GM11168 (cell line): ENCODE measurements around the gene EIF2AK2.
"Not testable (repeated sequence)": the region's sequence is repeated elsewhere in the genome, so short reads cannot be mapped to it uniquely, and the experiment has no call there.

Experiments
- in situ Hi-C: fragments of 300-500 bp; cut with MboI; formaldehyde crosslinking; loops from one replicate; pipeline ENCODE4 v1.12.0; 2022; ENCODE audit warnings: low sequenced_read_pairs; ENCODE audit not compliant: unreplicated experiment

The EIF2AK2 gene

GRCh38 chr2:37156857-37157714 is at the start of gene EIF2AK2:
Gene EIF2AK2 (minus strand): TSS chr2:37156980. CDS start chr2:37147806, 9,174 bp downstream.
- in situ Hi-C loops, result no loop called here

DNA sequence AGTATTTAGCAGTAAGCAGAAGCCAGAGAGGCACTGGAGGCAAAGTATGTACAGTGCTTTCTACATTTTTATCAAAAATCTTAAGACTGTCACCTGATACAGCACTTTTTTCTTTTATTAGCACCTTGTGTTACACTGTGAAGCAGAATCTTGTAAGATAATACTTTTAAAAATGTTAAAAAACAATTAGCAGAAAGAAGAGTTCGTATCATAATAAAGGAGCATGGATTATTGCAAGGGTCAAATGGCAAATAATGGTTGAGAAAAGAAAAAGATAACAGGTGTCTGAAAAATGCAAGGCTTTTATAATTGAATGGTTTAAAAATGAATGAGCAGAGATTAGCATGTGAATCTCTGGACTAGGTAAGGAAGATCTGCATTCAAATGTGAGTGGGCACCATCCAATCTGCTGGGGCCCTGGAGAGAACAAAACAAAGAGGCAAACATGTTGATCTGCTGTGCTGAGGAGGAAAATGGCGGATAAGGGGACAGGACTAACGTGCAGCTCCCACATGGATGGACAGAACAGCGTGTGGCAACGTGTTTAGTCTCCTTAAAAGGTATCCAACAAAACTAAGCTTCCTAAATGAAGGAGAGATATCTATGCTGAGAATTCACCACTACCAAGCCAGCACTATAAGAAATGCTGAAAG is 49.0 kb upstream of the EIF2AK2 start:
- in situ Hi-C loops, result no loop called here

- in situ Hi-C loops, result not testable (repeated sequence)
Measured at GRCh38 chr2:37205071-37205661, 48.4 kb upstream of the EIF2AK2 start.

GRCh38 chr2:37203708-37204107 is 46.9 kb upstream of the EIF2AK2 start:
- in situ Hi-C loops, result no loop called here

DNA sequence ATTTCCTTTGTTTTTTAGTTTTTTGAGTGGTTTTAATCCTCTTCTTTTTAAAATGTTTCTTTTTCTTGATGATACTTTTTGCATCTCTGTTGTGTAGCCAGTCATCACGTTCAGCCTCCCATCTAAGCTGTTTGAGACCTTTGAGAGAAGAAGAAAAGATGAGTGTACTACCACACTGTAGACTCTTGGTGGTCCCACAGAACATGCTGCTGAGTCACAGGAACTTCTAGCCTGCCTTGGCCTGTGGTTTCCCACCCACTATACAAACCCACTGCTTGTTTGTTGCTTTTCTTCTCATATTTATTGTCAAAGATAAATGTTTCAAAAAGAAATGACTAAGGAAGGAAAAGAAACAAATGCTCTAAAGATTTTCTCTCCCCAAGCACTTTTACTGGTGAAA is 45.0 kb upstream of the EIF2AK2 start:
- in situ Hi-C loops, result no loop called here

DNA sequence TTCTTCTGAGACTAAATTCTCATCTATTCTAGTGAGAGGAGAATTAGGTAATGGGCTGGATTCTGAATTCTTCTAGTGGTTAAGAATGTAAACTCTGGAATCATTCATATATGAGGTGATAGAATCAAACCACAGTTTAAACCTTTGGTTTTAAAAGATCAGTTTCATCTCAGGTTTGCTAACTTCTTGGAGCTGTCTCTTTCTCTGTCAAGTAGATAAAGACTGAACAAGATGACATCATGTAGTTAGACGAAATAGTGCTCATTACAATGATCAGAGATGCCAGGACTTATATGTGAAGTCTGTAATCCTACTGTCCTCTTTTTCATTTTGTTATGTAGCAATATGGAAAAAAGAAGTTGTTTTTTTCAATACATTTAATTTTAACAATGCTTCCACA is 44.4 kb upstream of the EIF2AK2 start:
- in situ Hi-C loops, result no loop called here

DNA sequence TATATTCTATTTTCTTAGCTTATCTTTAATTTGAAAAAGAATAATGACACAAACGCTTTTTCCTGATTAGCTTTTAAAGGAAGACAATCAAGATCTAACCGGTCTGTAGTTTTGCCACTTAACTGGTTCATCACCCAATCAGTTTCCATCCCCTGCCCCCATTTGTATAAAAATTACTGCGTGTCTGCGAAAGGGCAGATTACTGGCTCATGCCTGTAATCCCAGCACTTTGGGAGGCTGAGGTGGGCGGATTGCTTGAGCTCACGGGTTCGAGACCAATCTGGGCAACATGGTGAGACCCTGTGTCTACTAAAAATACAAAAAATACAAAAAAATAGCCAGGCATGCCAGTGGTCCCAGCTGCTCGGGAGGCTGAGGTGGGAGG is 41.9 kb upstream of the EIF2AK2 start:
- in situ Hi-C loops, result no loop called here

DNA sequence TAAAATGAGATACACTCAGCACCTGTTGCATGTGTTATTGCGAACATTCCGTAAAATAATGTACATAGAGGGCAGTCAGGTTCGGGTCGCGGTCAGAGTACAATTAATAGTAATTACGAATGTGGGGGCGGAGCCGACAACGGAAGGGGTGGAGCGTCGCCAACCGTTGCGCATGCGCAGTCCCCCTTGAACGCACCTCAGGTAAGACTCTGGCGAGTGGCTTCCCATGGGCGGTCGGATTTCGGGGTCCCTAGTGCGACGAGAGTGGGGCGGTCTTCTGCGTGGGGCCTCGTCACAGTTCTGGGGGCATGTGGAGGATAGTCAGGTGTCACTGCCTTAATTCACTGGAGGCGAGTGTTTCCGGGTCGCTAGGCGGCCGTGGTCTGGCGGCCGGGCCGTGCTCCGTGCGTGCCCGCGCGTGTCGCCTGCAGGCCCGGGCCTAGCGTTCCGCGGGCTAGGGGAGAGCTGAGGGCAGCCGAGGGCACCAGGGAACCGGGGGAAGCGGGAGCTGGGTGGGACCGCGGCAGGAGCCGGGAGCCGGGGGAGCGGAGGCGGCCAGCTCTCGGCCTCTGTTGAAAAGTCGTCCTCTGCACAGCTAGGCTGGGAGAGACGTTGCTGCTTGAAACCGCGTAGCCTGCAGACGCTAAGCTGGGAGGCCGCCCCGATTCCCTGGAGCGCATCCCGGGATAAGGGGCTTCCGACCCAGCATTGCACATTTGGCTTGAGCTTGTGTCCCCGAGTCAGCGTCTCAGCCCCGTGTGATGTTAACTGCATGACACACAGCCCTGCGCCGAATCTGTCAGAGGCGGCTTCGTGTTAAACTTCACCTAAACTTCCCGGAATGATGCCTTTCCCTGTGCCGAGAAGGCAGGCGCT is 39.8 kb upstream of the EIF2AK2 start, which contains the start of gene CEBPZOS:
Gene CEBPZOS, plus strand, starts transcription at position 177 of the 876 bp plus-strand sequence. CDS start 3,209 bp downstream, outside the sequence.
- in situ Hi-C loops, result no loop called here

DNA sequence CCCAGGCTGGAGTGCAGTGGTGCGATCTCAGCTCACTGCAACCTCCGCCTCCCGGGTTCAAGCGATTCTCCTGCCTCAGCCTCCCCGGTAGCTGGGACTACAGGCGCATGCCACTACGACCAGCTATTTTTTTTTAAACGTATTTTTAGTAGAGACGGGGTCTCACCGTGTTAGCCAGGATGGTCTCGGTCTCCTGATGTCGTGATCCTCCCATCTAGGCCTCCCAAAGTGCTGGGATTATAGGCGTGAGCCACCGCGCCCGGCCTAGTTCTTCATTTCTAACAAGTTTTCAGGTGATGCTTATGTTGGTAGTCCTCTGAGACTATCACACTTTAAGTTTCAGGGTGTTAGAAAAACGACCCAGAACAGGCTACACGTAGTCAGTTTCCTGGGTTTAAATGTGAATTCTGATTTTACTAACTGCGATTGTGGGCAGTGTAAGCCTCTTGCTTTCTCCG is 39.1 kb upstream of the EIF2AK2 start:
- in situ Hi-C loops, result not testable (repeated sequence)

DNA sequence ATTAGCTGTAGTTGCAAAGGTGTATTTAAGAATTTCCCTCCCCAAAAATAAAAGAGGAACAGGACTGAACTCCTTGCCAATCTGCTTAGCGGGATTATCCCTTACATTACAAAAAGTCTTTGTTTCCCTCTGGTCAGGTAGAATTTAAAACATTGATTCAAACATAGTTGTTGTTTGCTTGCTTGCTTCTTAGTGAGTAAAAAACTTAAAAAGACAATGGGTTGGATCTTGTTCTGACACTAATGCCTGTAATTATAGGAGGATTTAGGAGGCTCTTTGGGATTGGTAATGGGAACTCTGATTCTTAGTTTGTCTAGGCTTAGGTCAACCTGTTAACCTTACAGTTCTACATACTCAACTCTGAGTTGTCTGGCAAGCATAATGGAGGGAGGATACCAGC is 35.8 kb upstream of the EIF2AK2 start:
- in situ Hi-C loops, result no loop called here

- in situ Hi-C loops, result no loop called here
Measured at GRCh38 chr2:37191747-37192146, 35.0 kb upstream of the EIF2AK2 start.

- in situ Hi-C loops, result no loop called here
Measured at GRCh38 chr2:37191253-37191652, 34.5 kb upstream of the EIF2AK2 start.

- in situ Hi-C loops, result no loop called here
Measured at GRCh38 chr2:37190290-37190689, 33.5 kb upstream of the EIF2AK2 start.

DNA sequence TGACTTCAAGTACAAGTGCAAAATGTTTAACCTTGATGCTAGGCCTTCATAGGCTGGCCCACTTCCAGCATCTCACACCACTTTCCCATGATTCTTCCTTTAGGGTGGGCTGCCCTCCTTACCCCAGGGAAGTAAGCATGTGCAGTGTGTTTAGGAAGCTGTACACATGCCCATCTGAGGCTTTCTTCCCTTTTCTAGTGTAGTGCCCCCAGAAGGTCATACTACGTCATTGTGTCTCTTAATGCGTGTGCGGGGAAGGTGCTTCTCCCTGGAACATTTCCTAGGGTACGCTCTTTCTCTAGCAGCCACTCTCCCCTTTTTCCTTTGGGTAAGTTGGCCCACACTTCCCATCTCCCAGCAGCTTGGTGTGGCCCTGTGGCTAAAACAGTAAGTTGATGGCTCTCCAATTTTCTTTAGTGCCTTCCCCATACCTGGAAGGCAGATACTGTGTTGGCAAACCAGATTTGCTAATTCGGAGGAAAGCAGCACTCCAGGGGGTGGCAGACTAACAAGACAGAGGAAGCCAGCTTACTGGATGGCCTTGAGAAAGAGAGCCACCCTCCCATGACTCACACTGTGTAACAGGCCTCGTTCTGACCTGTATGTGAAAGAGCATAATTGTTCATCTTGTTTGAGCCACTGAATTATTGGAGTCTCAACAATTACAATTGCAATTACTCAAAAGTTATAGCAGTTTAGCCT is 32.8 kb upstream of the EIF2AK2 start:
- in situ Hi-C loops, result no loop called here

GRCh38 chr2:37188570-37188969 is 31.8 kb upstream of the EIF2AK2 start, which contains the start of gene SULT6B1:
Gene SULT6B1 (minus strand): TSS chr2:37188670. CDS start chr2:37188640, 30 bp downstream.
- in situ Hi-C loops, result no loop called here

DNA sequence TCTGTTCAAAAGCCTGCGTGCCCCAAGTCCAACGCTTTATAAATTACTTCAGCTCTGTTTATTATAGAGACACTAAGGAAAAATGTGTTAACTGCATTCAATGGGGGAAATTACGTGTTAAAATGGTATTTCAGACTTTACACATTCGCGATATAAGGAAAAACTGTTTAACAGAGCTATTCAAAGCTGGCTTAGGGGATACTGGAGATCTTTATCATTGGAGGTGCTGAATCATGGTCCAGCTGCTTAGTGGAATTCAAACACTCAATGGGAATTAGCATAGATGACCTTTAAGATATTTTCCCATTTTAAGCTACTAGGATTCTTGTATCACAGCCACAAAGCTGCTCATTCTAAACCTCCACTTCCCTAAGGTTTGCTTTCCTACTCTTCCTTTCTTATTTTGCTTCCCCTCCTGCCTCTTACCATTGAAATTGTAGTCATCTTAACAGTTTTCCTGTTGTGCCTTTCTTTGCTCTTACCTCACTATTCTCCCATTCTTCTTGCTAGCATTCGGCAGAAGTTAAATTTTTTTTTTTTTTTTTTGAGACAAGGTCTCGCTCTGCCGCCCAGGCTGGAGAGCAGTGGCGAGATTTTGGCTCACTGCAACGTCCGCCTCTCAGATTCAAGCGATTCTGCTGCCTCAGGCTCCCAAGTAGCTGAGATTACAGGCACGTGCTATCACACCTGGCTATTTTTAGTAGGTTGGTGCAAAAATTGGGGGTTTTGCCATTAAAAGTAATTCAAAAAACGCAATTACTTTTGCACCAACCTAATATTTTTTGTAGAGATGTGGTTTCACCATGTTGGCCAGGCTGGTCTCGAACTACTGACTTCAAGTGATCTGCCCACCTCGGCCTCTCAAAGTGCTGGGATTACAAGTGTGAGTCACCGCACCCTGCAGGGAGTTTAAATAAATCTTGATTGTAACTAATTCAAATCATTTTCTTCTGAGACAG is 25.2 kb upstream of the EIF2AK2 start:
- in situ Hi-C loops, result no loop called here

DNA sequence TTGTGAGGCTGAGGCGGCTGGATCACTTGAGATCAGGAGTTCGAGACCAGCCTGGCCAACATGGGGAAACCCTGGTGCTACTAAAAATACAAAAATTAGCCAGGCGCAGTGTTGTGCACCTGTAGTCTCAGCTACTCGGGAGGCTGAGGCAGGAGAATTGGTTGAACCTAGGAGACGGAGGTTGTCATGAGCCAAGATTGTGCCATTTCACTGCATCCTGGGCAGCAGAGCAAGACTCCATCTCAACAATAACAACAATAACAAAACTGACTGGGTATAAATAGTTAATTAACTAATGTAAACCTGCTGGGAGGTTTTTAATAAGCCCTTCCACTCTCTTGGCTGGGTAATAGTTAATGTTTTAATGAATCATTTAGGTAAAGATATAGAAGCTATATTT is 23.9 kb upstream of the EIF2AK2 start:
- in situ Hi-C loops, result no loop called here

GRCh38 chr2:37180006-37180639 is 23.3 kb upstream of the EIF2AK2 start:
- in situ Hi-C loops, result no loop called here
